HG03565 (cell line): ENCODE results near the gene EHF.

Experiments used
- ATAC-seq: cut with Tn5 transposase; IDR thresholded peaks from one replicate; pipeline ENCODE4 v1.9.1; 2021; ENCODE audit warnings: mild to moderate bottlenecking, moderate library complexity; ENCODE audit not compliant: unreplicated experiment

The EHF gene

GRCh38 chr11:34623463-34623862 is 2.6 kb downstream of the EHF start:
- ATAC-seq: no peak

GRCh38 chr11:34624069-34624468 is 3.2 kb downstream of the EHF start:
- peak; percentile 72 for ATAC-seq

- ATAC-seq: no peak
Measured at GRCh38 chr11:34625576-34625975, 4.7 kb downstream of the EHF start.

GRCh38 chr11:34626393-34626792 is 5.5 kb downstream of the EHF start:
- ATAC-seq: peak; percentile 39

- no peak for ATAC-seq
Measured at GRCh38 chr11:34627197-34627596, 6.3 kb downstream of the EHF start.

- no peak for ATAC-seq
Measured at GRCh38 chr11:34629711-34630110, 8.8 kb downstream of the EHF start.

GRCh38 chr11:34630544-34630943 is 9.7 kb downstream of the EHF start:
- no peak for ATAC-seq

- no peak for ATAC-seq
Measured at GRCh38 chr11:34631297-34631696, 10.4 kb downstream of the EHF start.

GRCh38 chr11:34631737-34632104 is 10.8 kb downstream of the EHF start:
- ATAC-seq: no peak

GRCh38 chr11:34632105-34632791 is 11.4 kb downstream of the EHF start:
- no peak for ATAC-seq

- ATAC-seq: no peak
Measured at GRCh38 chr11:34633640-34633989, 12.7 kb downstream of the EHF start.

- ATAC-seq: peak; percentile 62
Measured at GRCh38 chr11:34633990-34634693, 13.2 kb downstream of the EHF start.

GRCh38 chr11:34634694-34635062 is 13.8 kb downstream of the EHF start:
- no peak for ATAC-seq

- ATAC-seq: no peak
Measured at GRCh38 chr11:34636127-34636526, 15.2 kb downstream of the EHF start.

GRCh38 chr11:34637303-34637702 is 16.4 kb downstream of the EHF start:
- no peak for ATAC-seq

GRCh38 chr11:34638897-34639296 is 18.0 kb downstream of the EHF start:
- ATAC-seq: no peak

- ATAC-seq: no peak
Measured at GRCh38 chr11:34639545-34639944, 18.7 kb downstream of the EHF start.

GRCh38 chr11:34640050-34640923 is 19.4 kb downstream of the EHF start:
- peak; percentile 41 for ATAC-seq

GRCh38 chr11:34640924-34641275 is 20.0 kb downstream of the EHF start:
- ATAC-seq: no peak

- no peak for ATAC-seq
Measured at GRCh38 chr11:34641456-34641855, 20.6 kb downstream of the EHF start.

GRCh38 chr11:34642001-34642554 is 21.2 kb downstream of the EHF start:
- no peak for ATAC-seq

- ATAC-seq: no peak
Measured at GRCh38 chr11:34642873-34643272, 22.0 kb downstream of the EHF start.
